D341Med (cell line): ENCODE results near the gene CDK3.

Experiments used
- DNase-seq: peaks from one replicate; pipeline ENCODE4 v3.0.0; 2012; ENCODE audit warnings: low spot score

CDK3 gene

GRCh38 chr17:75991396-75991795 lies 9.3 kb upstream of the CDK3 start:
- DNase-seq = peak; percentile 22

- no peak for DNase-seq
These were observed 5.8 kb upstream of the CDK3 start for GRCh38 chr17:75994802-75995370.

- DNase-seq = peak; percentile 39
These were observed 5.2 kb upstream of the CDK3 start for GRCh38 chr17:75995385-75995925.

GRCh38 chr17:75996665-75997590 lies 3.7 kb upstream of the CDK3 start:
- peak; percentile 24 for DNase-seq

GRCh38 chr17:75998327-75998795 lies 2.3 kb upstream of the CDK3 start:
- DNase-seq = no peak

- peak; percentile 97 for DNase-seq
These were observed 470 bp upstream of the CDK3 start for GRCh38 chr17:76000016-76000754.

- DNase-seq = no peak
These were observed 1.4 kb downstream of the CDK3 start for GRCh38 chr17:76002100-76002499.

GRCh38 chr17:76003915-76004314 lies 3.3 kb downstream of the CDK3 start:
- no peak for DNase-seq

- no peak for DNase-seq
These were observed 4.2 kb downstream of the CDK3 start for GRCh38 chr17:76004750-76005262.

GRCh38 chr17:76005263-76006149 lies 4.9 kb downstream of the CDK3 start:
- peak; percentile 92 for DNase-seq

GRCh38 chr17:76007131-76007849 lies 6.6 kb downstream of the CDK3 start:
- no peak for DNase-seq

GRCh38 chr17:76007850-76008165 lies 7.2 kb downstream of the CDK3 start:
- no peak for DNase-seq

GRCh38 chr17:76008208-76008607 lies 7.6 kb downstream of the CDK3 start:
- DNase-seq = no peak

GRCh38 chr17:76008630-76009425 lies 8.2 kb downstream of the CDK3 start:
- no peak for DNase-seq

GRCh38 chr17:76009447-76009846 lies 8.8 kb downstream of the CDK3 start:
- DNase-seq = no peak

- no peak for DNase-seq
These were observed 9.5 kb downstream of the CDK3 start for GRCh38 chr17:76009969-76010661.

GRCh38 chr17:76011951-76012350 lies 11.3 kb downstream of the CDK3 start:
- DNase-seq = no peak

- no peak for DNase-seq
These were observed 12.8 kb downstream of the CDK3 start for GRCh38 chr17:76013377-76013932.
